ENCODE measurements around the gene SNAP29.
"Not testable (repeated sequence)": the region's sequence is repeated elsewhere in the genome, so short reads cannot be mapped to it uniquely, and the experiment has no call there.

Gene SNAP29

DNA sequence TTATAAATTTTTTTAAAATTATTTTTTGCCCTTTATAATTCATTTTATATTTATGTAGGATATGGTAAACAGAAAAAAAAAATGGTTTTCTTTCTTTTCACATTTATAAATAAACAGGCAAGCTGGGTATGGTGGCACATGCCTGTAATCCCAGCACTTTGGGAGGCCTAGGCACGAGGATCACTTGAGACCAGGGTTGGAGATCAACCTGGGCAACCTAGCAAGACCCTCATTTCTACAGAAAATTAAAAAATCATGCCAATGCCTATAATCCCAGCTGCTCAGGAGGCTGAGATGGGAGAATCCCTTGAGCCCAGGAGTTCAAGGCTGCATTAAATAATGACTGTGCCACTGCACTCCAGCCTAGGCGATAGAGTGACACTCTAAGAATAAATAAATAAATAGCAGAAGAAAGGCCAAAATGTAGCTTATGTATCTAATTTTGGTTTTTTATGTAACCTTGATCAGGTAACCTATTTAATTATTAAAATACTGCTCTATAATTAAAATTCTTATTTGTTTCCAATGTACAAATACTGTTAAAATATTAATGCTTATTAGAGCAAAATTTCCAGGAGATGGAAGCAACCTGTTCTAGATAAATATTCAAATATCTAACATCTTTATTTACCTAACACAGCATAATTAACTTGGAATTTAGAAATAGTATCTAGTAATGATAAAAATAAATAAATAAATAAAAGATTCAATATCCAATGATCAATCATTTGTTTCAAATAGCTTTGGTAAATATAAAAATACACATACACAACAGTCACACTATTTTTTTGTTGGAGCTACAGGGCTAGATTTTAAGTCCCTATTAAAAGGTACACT lies 21.6 kb upstream of the SNAP29 start:
- no peak for DNase-seq

DNA sequence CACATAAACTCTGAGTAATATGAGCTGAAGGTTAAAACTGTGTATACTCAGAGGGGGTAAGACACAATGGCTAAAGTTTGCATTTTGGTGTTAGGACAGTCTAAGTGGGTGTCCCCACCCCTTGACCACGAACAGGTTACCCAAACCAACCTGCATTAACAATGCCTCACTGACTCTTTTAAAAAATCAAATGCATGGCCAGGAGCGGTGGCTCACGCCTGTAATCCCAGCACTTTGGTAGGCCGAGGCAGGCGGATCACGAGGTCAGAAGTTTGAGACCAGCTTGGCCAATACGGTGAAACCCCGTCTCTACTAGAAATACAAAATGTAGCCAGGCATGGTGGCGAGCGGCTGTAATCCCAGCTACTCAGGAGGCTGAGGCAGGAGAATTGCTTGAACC lies 19.5 kb upstream of the SNAP29 start:
- DNase-seq: not testable (repeated sequence)

DNA sequence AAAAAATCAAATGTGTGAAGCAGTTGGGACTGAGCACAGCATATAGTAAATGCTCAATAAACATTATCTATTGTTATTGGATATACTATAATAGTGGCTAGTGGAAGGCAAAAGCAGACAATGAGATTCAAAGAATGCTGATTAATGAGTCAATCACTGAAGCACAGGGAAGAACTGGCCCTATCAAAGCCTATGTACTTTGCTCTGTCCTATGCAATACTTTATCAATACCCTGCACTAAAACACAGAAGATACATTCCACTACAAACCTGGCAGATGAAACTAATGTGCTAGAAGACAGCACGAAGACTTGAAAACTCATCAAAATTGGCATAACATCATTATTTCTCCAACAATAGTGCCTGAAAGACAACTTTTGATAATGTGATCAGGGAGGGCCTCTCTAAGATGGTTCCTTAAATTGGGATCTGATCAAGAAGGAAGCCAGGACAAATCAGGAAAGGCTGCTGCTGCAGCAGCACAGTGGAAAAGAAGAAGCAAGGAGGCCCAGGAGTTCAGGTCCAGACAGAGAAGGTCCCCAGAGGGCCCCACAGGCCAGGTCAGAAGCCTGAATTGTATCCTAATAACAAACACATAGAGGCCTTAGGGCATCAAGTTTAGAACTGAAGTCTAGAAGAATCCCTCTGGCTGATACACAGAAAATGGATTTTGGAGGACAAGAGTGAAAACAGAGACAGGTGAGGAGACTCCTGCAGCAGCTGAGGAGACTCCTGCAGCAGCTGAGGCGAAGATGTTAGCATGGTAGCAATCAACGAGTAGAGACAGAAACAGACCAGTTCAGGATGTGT lies 18.8 kb upstream of the SNAP29 start:
- DNase-seq: no peak

DNA sequence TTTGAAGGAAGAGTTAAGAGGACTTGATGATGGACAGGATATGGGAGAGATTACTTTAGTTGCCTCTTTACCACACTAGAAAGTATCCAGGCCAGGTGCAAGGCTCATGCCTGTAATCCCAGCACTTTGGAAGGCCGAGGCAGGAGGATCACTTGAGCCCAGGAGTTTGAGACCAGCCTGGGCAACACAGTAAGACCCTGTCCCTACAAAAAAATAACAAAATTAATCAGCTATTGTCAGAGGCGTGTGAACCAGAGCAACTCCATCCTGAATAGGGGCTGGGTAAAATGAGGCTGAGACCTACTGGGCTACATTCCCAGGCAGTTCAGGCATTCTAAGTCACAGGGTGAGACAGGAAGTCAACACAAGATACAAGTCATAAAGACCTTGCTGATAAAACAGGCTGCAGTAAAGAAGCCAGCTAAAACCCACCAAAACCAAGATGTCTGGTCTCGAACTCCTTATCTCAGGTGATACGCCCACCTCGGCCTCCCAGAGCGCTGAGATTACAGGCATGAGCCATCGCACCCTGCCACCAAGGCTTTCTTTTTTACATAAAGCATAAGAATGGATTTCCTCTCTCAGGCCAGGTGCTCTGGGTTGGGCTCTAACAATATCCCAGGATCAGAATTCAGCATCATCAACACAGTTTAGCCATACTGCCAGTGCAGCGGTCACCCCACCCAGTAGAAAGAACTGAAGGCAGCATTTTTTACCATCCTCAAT lies 18.0 kb upstream of the SNAP29 start:
- DNase-seq: no peak

GRCh38 chr22:20843501-20843900 lies 15.3 kb upstream of the SNAP29 start:
- DNase-seq: no peak

DNA sequence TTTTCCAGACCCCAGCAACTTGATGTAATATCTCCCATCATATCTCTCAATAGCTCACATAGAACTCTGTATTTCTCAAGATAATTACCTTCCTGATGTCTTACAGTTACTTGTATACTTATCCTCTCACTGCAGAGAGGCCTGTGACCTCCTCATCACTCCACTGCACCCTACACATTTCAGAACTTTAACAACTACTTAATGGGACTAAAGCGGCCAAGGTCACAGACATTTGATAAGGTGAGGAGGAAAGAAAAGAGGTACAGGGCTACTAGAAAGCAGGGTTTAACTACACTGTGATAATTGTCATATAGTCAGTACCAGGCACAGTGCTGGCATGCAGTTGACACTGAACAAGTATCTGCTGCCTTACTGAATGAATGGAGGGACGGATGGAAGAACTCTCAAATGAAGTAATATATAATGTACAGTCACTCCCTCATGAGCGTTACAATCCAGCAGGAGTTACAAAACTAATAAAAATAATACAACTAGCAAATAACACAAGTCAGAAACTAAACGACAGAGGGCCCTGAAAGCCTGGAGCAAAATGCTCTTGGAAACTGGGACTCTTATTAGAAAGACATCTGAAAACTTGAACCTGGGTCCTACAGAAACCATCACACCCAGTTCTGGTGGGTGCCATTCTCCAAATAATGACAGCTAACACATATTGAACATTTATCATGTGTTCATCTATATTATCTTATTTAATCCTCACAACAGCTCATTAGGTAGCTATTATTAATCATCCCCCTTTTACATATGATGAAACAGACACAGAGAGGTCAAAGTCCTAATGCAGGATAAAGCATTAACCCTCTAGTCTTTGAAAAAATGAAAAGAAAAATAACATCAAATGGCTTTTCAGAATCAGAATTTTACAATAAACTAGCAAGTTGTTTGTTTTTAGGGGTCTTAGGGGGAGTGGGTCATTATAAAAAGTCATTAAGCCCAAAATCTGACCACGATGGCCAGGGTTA lies 14.5 kb upstream of the SNAP29 start:
- no peak for DNase-seq

DNA sequence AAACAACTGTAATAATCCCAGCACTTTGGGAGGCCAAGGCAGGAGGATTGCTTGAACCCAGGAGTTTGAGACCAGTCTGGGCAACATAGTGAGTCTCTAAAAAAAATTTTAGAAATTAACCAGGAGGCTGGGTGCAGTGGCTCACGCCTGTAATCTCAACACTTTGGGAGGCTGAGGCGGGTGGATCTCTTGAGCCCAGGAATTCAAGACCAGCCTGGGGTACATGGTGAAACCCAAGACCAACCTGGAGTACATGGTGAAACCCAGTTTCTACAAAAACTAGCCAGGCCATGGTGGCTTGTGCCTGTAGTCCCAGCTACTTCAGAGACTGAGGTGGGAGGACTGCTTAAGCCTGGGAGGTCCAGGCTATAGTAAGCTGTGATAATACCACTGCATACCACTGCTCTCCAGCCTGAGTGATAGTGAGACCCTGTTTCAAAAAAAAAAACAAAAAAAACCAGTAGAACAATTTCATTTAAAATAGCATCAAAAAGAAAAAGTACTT lies 11.4 kb upstream of the SNAP29 start:
- no peak for DNase-seq

DNA sequence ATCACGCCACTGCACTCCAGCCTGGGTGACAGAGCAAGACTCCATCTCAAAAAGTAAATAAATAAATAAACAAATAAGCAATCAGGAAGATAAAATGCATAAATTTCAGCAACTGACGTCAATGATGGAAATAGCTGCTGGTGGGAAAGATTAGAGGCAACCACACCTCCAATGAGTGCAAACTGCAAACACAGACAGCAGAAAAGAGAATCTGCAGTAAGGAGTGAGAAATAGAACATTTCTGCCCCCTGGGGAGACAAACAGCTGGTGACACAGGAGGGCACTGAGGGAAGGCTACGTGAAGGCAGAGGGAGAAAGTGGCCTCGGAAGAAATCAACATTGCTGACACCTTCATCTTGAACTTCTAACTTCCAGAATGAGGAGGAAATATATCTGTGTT lies 6.7 kb upstream of the SNAP29 start:
- DNase-seq: no peak

DNA sequence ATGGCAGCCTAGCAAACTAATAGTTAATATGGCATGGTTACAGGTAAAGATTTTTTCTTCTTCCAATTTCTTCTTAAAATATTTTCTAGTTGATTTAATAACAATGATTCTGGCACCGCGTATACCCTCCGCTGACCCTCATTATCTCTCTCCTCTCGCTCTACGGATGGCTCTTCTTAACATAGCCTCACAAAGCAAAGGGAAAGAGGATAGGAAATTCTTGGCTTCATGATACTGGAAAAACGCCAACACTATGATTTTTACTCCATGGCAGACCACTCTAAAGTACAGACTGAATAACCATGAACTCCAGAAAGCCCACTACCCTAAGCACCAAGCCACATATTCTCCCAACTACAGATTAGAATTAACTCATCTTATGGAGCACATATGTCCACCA lies 6.3 kb upstream of the SNAP29 start:
- no peak for DNase-seq

- DNase-seq: no peak
Observed at GRCh38 chr22:20853236-20853660, 5.6 kb upstream of the SNAP29 start.

DNA sequence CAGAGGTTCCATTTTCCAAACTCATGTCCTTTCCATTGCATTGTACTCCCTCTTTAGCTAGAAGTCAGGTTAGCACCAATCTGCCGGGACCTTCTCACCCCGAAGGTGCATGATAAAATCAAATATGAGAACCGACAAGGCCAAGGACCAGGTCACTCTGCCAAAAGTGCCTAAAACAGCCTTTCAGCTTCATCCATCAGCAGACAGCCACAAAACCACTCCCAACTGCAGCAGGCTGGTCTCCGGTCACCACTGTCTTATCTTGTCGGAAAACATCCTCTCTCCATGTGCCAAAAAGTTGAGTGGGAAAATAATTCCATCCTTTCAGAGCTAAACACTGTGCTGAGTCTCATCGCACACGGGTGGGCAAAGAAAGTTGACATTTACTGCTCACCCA lies 1.6 kb upstream of the SNAP29 start:
- DNase-seq: no peak

DNA sequence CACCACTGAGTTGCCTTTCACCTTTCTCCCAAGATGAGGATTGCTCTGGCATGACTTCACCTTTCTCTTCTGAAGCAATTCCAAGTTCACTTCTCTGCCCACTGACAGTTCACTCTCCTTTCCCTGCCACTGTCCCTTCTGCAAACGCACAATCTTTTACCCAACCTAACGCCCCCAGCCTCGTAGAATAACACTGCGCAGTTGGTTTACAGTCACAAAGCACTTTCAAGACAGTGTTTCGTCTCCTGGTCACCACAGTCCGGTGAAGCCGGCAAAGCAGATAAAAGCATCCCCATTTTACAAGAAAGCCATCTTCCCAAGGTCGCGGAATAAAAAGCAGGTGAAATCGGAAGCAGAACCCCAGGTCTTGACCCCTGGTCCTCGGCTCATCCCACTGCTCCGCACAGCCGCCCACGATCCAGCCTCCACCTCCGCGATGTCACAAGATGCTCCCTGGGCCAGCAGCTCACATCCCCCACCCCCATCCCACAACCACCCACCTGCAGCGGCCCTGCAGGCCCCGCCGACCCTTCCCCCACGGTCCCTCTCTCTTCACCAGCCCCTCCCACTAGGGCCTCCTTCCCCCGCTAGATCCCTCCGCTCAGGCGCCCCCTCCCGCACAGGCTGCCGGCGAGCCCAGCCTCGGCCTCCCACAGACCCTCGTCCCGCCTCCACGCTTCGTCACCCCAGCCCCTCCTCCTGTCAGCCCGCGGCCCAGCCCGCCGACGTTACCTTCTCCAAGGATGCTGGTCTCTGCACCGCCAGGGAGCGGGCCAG lies 781 bp upstream of the SNAP29 start:
- DNase-seq: no peak

- DNase-seq: no peak
Observed at GRCh38 chr22:20859615-20860014, 808 bp downstream of the SNAP29 start.

DNA sequence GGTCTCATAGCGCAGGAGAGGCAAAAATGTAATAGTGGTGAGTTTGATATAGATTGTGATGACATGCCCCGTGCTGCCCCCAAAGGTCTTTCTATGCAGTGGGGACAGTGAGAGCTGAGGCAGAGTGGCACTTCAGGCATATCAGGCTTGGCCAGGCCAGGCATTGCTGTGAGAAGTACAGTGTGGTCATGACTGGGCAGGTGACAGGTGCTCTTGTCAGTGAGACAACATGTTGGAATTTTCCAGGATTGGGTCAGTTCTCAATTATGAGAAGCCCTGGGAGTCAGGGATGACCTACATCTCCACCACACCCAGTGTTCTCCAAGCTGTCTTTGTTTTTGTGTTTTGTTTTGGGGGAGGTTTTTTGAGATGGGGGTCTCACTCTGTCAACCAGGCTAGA lies 3.7 kb downstream of the SNAP29 start:
- no peak for DNase-seq

- DNase-seq: no peak
Observed at GRCh38 chr22:20863366-20863765, 4.6 kb downstream of the SNAP29 start.

- DNase-seq: no peak
Observed at GRCh38 chr22:20864186-20864908, 5.5 kb downstream of the SNAP29 start.

- no peak for DNase-seq
Observed at GRCh38 chr22:20865331-20865730, 6.5 kb downstream of the SNAP29 start.

DNA sequence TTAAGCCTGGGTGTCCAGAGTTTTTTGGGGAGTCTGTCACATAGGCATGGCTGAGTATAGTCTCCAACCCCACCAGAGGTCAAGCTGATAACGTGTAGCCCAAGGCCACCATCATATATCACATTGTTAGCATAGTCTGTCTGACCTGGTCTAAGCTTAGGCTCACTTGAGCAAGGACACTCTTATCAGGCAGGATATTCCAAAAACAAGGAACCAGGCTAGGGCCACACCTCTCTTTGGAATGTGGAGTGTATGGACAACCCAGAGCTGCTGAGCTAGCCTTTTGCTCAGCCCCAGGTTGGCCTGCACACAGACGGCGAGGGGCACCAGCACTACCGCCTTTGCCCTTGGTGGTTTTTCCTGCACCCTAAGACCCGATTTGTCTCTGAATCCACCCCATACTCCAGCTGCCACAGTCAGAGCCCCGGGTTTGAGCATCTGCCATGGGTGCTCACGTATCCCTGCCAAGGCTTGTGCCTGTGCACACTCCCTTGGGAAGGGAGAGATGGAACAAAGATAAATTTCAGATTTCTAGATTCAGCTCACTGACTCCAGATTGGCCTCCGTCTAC lies 7.2 kb downstream of the SNAP29 start:
- no peak for DNase-seq

DNA sequence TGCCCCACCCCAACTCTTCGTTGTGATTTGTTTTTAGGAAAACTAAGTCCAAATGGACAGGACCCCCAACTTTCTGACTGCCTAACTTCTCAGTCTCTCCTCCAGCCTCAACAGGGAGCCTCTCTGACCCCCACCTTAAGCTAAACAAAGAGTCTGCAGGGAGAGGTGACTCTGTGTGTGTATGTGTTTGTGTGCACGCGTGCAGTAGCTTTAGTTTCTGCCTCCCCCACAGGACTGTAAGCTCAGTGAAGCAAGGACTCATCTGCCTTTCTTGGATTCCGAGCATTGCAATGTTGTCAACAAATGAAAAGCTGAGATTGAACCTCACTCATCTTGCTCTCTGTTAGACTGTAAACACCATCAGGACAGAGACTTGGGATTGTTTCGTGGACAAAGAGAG lies 7.9 kb downstream of the SNAP29 start:
- no peak for DNase-seq
